ENCODE measurements around the gene ITGA4.
"Not testable (repeated sequence)": the region's sequence is repeated elsewhere in the genome, so short reads cannot be mapped to it uniquely, and the experiment has no call there.

The ITGA4 gene

GRCh38 chr2:181457121-181457740 is at the start of gene ITGA4:
Gene ITGA4 (plus strand): TSS chr2:181457386. CDS start chr2:181457655, 269 bp downstream.
- DNase-seq (ENCODE audit: low read depth in 2 of 2, low spot score in 1 of 2): peak; percentile 65 to 75

DNA sequence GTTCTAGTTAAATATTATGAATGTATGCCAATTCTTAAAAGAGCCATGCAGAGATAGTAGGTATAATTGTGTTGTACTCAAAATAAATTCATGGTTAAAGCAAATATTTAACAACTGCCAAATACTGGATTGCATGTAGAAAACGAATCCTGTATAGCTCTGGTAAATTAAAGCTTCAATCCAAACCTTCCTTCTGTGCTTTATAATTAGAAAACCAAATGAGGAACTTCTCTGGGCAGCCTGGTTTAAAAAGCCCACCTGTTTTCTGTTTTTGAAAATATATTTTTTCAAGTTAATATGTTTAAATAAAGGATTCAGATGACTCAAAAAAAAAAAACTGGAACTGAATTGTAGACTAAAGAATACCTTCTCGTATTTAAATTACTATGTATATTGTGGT is 48.3 kb upstream of the ITGA4 start:
- no peak for DNase-seq (ENCODE audit: low read depth in 2 of 2, low spot score in 1 of 2)

DNA sequence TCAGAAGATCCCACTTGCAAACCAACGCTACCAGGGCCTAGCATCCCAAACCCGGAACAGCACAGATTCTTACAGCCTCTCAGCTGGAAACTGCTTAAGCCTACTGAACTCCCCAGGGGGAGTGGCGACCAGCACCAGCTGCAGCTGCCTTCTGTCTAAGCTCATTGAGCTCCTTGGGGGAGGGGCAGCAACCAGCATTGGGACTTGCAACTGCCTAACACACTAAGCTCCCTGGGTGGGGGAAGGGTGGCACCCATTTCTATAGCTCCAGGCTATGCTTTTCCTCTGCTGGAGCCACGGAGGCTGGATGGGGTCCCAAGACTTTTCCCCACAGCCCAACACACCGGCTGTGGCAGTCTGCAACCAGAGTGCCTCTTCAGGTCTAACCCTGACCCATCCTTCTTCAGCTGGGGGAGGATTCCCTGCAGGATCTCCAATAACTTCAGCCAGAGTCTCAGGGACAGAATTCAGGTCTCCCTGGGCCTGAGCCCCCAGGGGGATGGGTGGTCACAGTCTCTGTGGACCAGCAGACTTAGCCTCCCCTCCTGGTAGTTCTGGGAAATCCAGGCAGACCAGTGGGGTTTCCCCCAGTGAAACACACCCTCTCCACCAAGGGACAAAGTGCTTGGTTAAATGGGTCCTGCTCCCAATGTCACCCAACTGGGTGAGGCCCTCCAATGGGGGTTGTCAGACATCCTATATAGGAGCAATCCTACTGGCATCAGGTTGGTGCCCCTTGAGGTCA is 45.9 kb upstream of the ITGA4 start:
- DNase-seq (ENCODE audit: low read depth in 2 of 2, low spot score in 1 of 2): no peak

- no peak for DNase-seq (ENCODE audit: low read depth in 2 of 2, low spot score in 1 of 2)
Measured at GRCh38 chr2:181419129-181419855, 37.9 kb upstream of the ITGA4 start.

- DNase-seq (ENCODE audit: low read depth in 2 of 2, low spot score in 1 of 2): no peak
Measured at GRCh38 chr2:181420259-181421130, 36.7 kb upstream of the ITGA4 start.

DNA sequence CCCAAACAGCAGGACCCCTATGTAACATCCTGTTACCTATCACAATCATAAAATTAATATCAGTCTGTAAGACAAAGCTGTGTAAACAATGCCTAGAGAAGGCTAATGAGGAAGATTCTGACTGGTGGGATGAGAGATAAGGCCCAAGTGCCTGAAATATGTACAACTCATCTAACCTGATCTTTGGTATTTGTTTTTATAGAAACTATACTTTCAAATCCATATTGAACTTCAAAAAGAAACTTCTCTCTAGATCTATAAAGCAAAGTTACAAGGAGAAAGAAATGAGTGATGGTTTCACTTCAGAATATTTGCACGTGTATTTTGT is 36.1 kb upstream of the ITGA4 start:
- DNase-seq (ENCODE audit: low read depth in 2 of 2, low spot score in 1 of 2): no peak

DNA sequence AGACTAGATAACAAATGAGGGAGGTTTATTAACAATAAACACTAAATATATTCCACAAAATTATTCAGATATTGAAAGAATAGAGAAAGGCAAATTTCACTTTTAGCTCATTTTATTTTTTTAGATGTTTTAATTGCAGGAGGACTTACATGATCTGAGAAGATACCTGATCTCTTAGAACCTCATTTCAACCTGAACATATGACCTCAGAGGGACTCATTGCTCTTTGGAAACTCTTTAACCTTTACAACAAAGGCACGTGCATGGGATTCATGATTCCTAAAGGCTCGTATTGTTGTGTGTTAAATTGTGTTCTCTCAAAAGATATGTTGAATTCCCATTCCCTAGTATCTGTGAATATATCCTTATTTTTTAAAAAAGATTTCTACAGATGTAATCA is 35.7 kb upstream of the ITGA4 start:
- no peak for DNase-seq (ENCODE audit: low read depth in 2 of 2, low spot score in 1 of 2)

DNA sequence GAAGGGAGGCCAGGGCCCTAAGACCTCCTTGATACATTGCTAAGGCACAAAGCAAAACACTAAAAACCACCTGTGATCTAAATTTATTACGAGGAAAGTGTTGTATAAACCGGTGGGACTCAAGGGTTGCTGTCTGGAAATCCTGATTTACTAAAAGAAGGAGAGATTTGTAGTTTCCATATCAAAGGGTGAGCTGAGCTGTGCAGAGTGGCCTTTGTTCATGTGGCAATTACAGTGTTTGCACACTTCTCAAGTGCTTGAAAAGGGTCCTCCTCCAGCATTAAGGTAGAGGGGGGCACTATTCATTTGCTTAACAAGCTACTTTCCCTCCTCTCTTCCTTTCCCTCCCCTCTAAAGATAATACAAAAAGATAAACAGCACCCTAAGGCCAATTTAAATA is 30.5 kb upstream of the ITGA4 start:
- DNase-seq (ENCODE audit: low read depth in 2 of 2, low spot score in 1 of 2): no peak

GRCh38 chr2:181430406-181431118 is 26.6 kb upstream of the ITGA4 start:
- no peak for DNase-seq (ENCODE audit: low read depth in 2 of 2, low spot score in 1 of 2)

GRCh38 chr2:181431674-181432073 is 25.5 kb upstream of the ITGA4 start:
- no peak for DNase-seq (ENCODE audit: low read depth in 2 of 2, low spot score in 1 of 2)

- peak in 1 of 2 donors; percentile 13 for DNase-seq (ENCODE audit: low read depth in 2 of 2, low spot score in 1 of 2)
Measured at GRCh38 chr2:181438261-181438660, 18.9 kb upstream of the ITGA4 start.

- no peak for DNase-seq (ENCODE audit: low read depth in 2 of 2, low spot score in 1 of 2)
Measured at GRCh38 chr2:181440344-181440743, 16.8 kb upstream of the ITGA4 start.

DNA sequence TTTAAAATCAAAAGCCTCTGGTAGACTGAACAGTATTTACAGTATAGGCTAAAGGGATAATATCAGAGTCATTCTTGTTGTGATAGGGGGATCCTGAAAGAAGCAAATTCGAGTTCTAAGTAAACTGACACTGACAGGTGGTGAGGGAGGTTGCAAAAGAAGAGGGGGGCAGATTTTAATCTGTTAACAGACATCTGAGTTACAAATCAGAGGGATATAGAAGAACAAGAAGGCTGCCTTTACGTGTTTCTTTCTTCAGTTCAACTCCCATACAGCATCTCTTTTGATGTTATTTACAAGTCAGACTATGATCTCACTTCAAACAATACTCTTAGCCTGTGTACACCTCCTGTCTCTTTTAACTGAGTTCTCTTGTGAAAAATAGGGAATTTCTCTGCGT is 16.3 kb upstream of the ITGA4 start:
- DNase-seq (ENCODE audit: low read depth in 2 of 2, low spot score in 1 of 2): no peak

GRCh38 chr2:181441670-181442069 is 15.5 kb upstream of the ITGA4 start:
- no peak for DNase-seq (ENCODE audit: low read depth in 2 of 2, low spot score in 1 of 2)

GRCh38 chr2:181444654-181445053 is 12.5 kb upstream of the ITGA4 start:
- no peak for DNase-seq (ENCODE audit: low read depth in 2 of 2, low spot score in 1 of 2)

- no peak for DNase-seq (ENCODE audit: low read depth in 2 of 2, low spot score in 1 of 2)
Measured at GRCh38 chr2:181446985-181447384, 10.2 kb upstream of the ITGA4 start.

- DNase-seq (ENCODE audit: low read depth in 2 of 2, low spot score in 1 of 2): not testable (repeated sequence)
Measured at GRCh38 chr2:181449278-181449677, 7.9 kb upstream of the ITGA4 start.

GRCh38 chr2:181454686-181455450 is 2.3 kb upstream of the ITGA4 start:
- no peak for DNase-seq (ENCODE audit: low read depth in 2 of 2, low spot score in 1 of 2)

DNA sequence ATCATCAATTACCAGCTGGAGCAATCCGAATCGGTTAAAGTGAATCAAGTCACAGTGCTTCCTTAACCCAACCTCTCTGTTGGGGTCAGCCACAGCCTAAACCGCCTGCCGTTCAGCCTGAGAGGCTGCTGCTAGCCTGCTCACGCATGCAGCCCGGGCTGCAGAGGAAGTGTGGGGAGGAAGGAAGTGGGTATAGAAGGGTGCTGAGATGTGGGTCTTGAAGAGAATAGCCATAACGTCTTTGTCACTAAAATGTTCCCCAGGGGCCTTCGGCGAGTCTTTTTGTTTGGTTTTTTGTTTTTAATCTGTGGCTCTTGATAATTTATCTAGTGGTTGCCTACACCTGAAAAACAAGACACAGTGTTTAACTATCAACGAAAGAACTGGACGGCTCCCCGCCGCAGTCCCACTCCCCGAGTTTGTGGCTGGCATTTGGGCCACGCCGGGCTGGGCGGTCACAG is 496 bp upstream of the ITGA4 start:
- peak; percentile 22 to 59 for DNase-seq (ENCODE audit: low read depth in 2 of 2, low spot score in 1 of 2)

Measured in stimulated activated CD8-positive, alpha-beta memory T cell treated with anti-CD3 and anti-CD28 coated beads, Interleukin-4, amount 100 ng/mL, for 4 hours (primary cell).